HG02840 (cell line): Measurements from ENCODE around the gene ZNF32.

Experiments
- ATAC-seq: cut with Tn5 transposase; IDR thresholded peaks from one replicate; pipeline ENCODE4 v1.9.1; 2021; ENCODE audit warnings: mild to moderate bottlenecking, moderate library complexity, moderate number of reproducible peaks; ENCODE audit not compliant: unreplicated experiment, low FRiP score

ZNF32 gene, protein sequence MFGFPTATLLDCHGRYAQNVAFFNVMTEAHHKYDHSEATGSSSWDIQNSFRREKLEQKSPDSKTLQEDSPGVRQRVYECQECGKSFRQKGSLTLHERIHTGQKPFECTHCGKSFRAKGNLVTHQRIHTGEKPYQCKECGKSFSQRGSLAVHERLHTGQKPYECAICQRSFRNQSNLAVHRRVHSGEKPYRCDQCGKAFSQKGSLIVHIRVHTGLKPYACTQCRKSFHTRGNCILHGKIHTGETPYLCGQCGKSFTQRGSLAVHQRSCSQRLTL

GRCh38 chr10:43648398-43649184 is at the start of gene ZNF32:
TSS of gene ZNF32 (minus strand) at chr10:43648881. CDS start at chr10:43646133, 2,748 bp downstream.
- peak; percentile 99 for ATAC-seq

- ATAC-seq = no peak
Observed at GRCh38 chr10:43698156-43698555, 49.5 kb upstream of the ZNF32 start.

- no peak for ATAC-seq
Observed at GRCh38 chr10:43696909-43697483, 48.3 kb upstream of the ZNF32 start.

GRCh38 chr10:43695730-43696129 is 47.0 kb upstream of the ZNF32 start:
- no peak for ATAC-seq

- ATAC-seq = no peak
Observed at GRCh38 chr10:43695321-43695720, 46.6 kb upstream of the ZNF32 start.

GRCh38 chr10:43694526-43694925 is 45.8 kb upstream of the ZNF32 start:
- no peak for ATAC-seq

GRCh38 chr10:43693602-43694001 is 44.9 kb upstream of the ZNF32 start:
- ATAC-seq = no peak

DNA sequence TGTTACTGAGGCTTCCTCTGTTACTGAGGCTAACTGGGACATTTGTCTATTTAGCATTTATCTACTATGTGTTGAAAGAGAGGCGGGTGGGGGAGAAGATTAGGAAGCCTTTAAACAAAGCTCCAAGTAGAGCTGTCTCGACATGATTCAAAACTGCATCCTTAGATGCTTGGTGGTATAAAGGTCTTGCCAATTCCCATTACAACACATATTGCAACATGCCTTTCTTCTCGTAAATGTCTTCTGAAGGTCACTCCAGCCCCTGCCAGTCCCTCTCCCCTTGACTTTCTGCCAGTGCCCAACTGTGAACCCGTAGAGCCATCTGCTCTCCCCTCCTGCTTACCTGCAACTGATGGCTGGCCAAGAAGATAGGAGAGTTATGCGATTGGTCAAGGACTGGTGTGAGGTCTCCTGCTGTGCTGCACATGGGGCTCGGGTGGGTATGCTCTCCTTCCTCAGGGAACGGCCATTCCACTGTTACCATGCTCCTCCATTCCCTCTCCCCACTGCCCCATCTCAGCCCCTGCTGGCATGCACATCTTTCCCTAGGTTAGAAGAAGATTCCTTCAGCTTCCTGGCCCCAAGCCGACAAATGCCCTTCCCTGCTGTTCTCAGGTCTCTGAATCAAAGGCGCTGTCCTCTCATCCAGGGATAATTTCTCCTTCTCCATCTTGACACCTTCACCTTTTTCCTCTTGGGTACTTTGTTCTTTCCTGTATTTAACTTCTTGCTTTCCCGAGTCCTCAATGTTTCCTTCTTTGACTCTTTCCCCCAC is 43.6 kb upstream of the ZNF32 start:
- no peak for ATAC-seq

DNA sequence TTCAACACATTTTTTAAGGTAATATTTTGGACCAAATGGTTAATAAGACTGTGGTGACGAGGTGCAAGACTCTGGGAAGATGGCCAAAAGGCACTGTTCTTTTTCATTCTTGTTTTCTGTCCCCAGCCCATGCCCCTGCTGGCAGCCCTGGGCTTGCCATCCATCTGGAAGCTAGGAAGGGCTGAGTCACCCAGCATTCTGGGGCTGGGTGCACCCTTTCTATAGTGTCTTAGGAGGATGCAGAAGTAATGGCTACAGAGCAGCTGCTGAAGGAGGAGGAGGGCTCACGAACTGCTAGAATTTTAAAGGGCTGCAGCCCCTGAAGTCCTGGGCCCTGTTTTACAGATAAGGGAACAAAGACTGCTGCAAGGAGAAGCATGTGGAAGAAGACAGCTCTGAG is 42.8 kb upstream of the ZNF32 start:
- ATAC-seq = no peak

DNA sequence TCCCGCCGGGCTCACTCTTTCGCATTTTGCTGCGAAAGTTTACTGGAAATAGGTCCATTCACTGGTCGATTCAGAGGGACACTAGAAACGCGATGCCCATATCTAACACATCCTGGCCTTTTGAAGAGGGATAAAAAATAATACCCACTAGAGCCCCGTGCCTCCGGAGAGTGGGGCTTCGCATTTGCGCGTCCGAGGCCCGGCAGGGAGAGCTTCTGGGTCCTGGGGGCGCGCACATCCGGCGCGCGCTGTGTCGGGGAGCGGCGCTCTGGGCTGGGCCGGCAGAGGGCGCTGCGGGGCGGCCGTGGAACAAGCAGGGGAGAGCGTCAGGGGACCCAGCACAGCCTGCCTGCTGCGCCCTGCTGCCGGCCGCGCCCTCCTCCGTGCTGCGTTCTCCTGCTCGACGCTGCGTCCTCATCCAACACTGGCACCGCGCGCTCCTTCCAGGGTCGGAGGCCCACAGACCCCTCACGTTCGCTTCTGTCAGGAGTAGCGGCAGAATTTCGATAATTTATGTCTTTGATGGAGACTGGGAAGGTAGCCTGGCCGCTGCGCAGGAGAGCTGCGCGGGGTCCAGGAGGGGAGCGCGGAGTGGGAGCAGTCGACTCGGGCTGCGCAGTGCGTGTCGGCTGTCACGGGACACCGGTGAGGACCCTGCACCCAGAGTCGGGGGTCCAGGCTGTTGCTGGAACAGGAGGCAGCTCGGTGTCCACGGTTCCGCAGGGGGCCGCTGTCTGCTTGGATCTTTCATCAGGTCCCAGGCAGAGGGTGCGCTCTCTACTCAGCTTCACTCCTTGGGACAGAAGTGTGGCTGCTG is 41.5 kb upstream of the ZNF32 start:
- peak; percentile 94 for ATAC-seq

DNA sequence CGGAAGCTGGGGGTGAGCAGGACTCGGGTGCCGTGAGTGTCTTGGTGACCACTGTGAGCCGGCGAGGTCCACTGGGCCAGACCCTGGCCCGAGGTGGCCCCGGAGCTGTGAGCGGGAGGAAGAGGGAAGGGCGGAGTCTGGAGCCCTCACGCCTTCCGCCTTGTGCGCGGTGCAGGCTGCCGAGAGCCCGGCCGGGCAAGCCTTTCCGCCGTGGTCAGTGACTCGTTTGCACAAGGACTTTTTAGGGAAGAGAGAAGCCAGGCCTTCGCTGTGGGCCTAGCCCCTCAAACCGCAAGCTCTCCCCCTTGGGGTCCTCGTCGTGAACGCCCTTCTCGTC is 40.9 kb upstream of the ZNF32 start:
- ATAC-seq = no peak

- ATAC-seq = no peak
Observed at GRCh38 chr10:43689007-43689491, 40.4 kb upstream of the ZNF32 start.

GRCh38 chr10:43688348-43688892 is 39.7 kb upstream of the ZNF32 start:
- no peak for ATAC-seq

DNA sequence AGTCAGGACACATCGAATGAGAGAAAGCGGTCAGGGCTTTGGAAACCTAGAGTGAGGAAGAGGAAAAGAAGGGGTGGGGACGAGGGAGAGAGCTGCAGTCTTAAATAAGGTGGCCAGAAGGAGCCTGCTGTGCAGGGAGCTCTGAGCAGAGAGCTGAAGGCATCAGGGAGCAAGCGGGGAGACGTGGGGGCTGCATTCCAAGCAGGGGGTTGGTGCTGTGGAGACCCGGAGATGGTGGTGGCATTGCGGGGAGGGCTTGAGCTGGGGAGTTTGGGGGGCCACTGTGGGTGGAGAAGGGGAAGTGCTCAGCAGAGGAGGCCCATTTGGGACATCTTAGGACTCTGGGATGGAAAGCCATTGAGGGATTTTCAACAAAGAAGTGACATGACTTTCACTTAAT is 38.7 kb upstream of the ZNF32 start:
- ATAC-seq = no peak

DNA sequence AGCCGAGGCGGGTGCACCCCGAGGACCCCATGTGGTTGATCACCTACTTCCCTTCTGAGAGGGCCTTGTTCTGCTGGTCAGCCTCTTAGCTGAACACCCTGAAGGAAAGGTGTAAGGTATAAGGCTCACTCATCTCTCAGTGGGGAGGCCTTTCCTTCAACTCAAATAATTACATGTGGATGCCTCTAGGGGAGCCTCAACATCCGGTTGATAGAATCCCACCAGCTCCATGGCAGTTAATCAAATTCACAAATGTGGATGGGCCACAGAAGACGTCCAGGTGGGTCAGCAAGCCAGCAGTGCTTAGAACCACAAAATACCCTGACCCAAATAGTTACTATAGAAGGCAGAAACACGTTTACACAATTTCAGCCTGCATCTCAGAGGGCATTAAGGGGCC is 37.7 kb upstream of the ZNF32 start:
- ATAC-seq = no peak

GRCh38 chr10:43685744-43686143 is 37.1 kb upstream of the ZNF32 start:
- ATAC-seq = no peak

GRCh38 chr10:43684292-43684559 is 35.5 kb upstream of the ZNF32 start:
- no peak for ATAC-seq

- no peak for ATAC-seq
Observed at GRCh38 chr10:43683451-43684291, 35.0 kb upstream of the ZNF32 start.

DNA sequence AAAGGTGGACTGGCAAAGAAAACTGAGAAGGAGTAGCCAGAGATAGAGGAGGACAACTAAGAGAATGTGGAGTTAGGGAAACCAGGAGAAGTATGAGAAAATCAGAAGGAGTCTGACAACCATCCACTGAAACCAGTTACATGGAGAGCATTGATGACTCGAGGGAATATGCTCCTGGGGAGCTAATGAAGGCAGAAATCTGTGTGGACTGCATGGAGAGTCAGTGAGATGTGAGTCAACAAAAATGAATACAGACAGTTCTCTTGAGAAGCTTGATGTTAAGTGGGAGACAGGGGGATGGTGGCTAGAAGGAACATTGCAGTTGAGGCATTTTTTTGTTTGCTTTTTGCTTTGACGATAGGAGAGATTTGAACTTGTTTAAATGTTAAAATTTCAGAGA is 34.3 kb upstream of the ZNF32 start:
- no peak for ATAC-seq
